Ovary (tissue), 9 donors: ENCODE results near the gene SMAD3. TPM values are rescaled to one million over a fixed set of nuclear protein-coding genes. Genes with fewer than 3 reads are reported as not detected.

Source experiments
- DNase-seq, 5 donors: peaks; one replicate each; pipeline ENCODE4 v3.0.0-alpha.2; 2019 to 2020
- H3K27ac ChIP-seq, 2 donors: fragments of 200-600 bp; one replicate each; pipeline versions ENCODE4 v1.5.1 to v1.8.0; 2019 to 2022
- H3K27me3 ChIP-seq: fragments of 200-600 bp; one replicate; pipeline ENCODE4 v1.8.0; 2022
- H3K36me3 ChIP-seq: fragments of 200-600 bp; sonication (generic); one replicate; pipeline ENCODE4 v1.5.1; 2019
- H3K4me1 ChIP-seq: one replicate; pipeline ENCODE4 v1.8.1; 2013; ENCODE audit warnings: mild to moderate bottlenecking, moderate library complexity; ENCODE audit not compliant: insufficient read depth
- H3K4me3 ChIP-seq: fragments of 200-600 bp; sonication (generic); one replicate; pipeline ENCODE4 v1.5.1; 2017
- H3K9me3 ChIP-seq, 2 donors: fragments of 200-600 bp in 1 of 2; sonication (generic) in 1 of 2; one replicate each; pipeline versions ENCODE4 v1.5.1 to v1.8.1; 2013 to 2019; ENCODE audit warnings: mild to moderate bottlenecking in 1 of 2, moderate library complexity in 1 of 2
- EP300 ChIP-seq: sonication (generic); formaldehyde crosslinking; IDR thresholded peaks from one replicate; pipeline ENCODE4 v1.6.1; 2017; ENCODE audit warnings: antibody characterized with exemption
- POLR2A ChIP-seq: fragments of 450-650 bp; IDR thresholded peaks from one replicate; pipeline ENCODE4 v1.6.1; 2017; ENCODE audit warnings: antibody characterized with exemption, mild to moderate bottlenecking, moderate library complexity
- WGBS, 3 donors: extraction: QIAGEN DNeasy Blood & Tissue Kit in 1 of 3; methylation state at CpG; one replicate each; pipeline versions ENCODE4 v1.1.5 to v1.1.7; 2013 to 2017; 5-methylcytosine and 5-hydroxymethylcytosine counted together
- intact Hi-C, 4 donors: fragments of 100-400 bp; cut with DNase I; formaldehyde crosslinking; loops; one replicate each; pipeline versions ENCODE4 v1.11.0 to v1.15.1; 2022 to 2023
- polyA plus RNA-seq, 2 donors: library from polyadenylated mRNA; stranded (reverse); fragments of 200-250 nt in 1 of 2; fragments of 350-450 nt in 1 of 2; fragmentation: Illumina TruSeq in 1 of 2; extraction: RNeasy Lipid Tissue Mini Kit (QIAGEN cat#74804) in 1 of 2; gene quantifications; one replicate each; pipeline ENCODE4 v1.2.3, GENCODE V29; 2013 to 2014
- total RNA-seq, 7 donors: library from RNA; depleted of rRNA in 2 of 7; stranded (reverse); fragments of >200 nt in 2 of 7; fragmentation: NEBNext Ultra II Directional in 3 of 7; extraction: Animal tissue kit (Norgen Biotek cat#: 25700) in 3 of 7; gene quantifications; one replicate each; pipeline versions ENCODE4 v1.1.0 to v1.2.4, GENCODE V29; 2016 to 2023
- TF ChIP-seq, protein P1 (sequence below), 3 donors: fragments of 450-650 bp in 2 of 3; fragments of 200-600 bp in 1 of 3; IDR thresholded peaks; one replicate each; pipeline versions ENCODE4 v1.5.1 to v1.8.0; 2016 to 2022; ENCODE audit warnings: antibody characterized with exemption in 3 of 3, mild to moderate bottlenecking in 1 of 3
- donor health status: DM: no; HTN: no; CAD: no; lungs with moderate emphysema.
- donor health status: DM: no; HTN: no; CAD: no.
- donor health status: Bipolar disorder and iron deficiency.
- donor health status: DM: yes; HTN: yes; CAD: no.
- donor health status: DM: no; HTN: no; CAD: no.
- donor health status: DM: yes; HTN: yes; CAD: no.

The SMAD3 gene
- total and polyA plus RNA-seq, 9 donors = 18.7 to 78.6 (median 46.0) TPM

DNA sequence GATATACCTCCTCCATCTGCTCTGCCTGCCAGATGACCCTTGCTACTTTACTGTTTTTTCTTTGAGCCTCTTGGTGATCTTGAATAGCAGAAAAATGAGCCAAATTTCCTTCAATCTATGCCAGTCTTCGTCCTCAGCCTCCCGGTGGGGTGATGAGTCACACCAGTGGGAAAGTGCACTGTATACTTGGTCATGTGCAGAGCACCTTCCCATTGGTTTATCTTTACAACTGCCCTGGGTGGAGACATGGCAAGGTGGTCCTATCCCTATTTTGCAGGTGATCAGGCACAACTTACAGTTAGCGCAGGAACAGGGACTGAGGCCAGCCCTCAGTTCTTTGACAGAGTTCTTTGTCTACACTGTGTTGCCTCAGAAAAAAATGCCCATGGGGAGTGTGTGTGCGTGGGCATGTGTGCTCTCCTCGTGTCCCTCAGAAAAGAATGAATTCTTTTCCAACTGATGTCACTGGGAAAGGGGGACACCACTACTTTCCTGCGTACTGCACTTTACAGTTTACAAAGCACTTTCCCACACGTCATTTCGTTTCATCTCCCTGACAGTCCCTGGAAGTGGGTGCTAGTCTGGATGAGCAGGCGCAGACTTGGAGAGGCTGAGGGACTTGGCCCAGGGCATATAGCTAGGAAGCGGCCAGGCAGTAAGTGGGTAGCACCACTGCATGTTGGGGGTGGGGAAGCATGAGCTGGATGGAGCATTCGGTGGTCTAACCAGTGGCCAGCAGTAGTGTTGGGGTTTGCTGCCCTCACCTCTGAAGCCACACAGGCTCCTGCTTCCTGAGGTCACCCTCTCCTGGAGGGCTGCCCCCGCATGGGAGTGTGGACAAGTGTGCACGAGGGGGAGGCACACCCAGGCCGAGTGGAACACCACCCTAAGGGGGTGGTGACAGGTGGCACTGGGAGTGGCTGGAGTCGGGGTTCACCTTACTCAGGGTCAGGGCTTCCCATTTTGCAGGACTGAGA, 24.1 kb downstream of the SMAD3 start:
- H3K9me3 ChIP-seq = no peaks in the 10 kb centered on the region
- H3K4me1 ChIP-seq = peaks cover 49% of the 10 kb centered on the region
- no peak for TF ChIP-seq POLR2A
- TF ChIP-seq, protein P1, sequence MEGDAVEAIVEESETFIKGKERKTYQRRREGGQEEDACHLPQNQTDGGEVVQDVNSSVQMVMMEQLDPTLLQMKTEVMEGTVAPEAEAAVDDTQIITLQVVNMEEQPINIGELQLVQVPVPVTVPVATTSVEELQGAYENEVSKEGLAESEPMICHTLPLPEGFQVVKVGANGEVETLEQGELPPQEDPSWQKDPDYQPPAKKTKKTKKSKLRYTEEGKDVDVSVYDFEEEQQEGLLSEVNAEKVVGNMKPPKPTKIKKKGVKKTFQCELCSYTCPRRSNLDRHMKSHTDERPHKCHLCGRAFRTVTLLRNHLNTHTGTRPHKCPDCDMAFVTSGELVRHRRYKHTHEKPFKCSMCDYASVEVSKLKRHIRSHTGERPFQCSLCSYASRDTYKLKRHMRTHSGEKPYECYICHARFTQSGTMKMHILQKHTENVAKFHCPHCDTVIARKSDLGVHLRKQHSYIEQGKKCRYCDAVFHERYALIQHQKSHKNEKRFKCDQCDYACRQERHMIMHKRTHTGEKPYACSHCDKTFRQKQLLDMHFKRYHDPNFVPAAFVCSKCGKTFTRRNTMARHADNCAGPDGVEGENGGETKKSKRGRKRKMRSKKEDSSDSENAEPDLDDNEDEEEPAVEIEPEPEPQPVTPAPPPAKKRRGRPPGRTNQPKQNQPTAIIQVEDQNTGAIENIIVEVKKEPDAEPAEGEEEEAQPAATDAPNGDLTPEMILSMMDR (IDR thresholded peaks at IDR 0.05) = no peak
- no peak for TF ChIP-seq EP300
- no peak overlapping the region for H3K27ac ChIP-seq
- no peaks in the 10 kb centered on the region for H3K27me3 ChIP-seq
- no peak overlapping the region for H3K4me3 ChIP-seq
- intact Hi-C loops = loop anchor here in 1 of 4 donors (2.0 kb wide), 1 partner anchor 69 kb away; no protein-coding TSS in a partner anchor
- whole genome bisulfite sequencing, 3 donors = 62 to 67% (median 65%) methylated on average over 15 of the region's 15 CpGs
- H3K36me3 ChIP-seq = no peaks in the 10 kb centered on the region
- DNase-seq = no peak

DNA sequence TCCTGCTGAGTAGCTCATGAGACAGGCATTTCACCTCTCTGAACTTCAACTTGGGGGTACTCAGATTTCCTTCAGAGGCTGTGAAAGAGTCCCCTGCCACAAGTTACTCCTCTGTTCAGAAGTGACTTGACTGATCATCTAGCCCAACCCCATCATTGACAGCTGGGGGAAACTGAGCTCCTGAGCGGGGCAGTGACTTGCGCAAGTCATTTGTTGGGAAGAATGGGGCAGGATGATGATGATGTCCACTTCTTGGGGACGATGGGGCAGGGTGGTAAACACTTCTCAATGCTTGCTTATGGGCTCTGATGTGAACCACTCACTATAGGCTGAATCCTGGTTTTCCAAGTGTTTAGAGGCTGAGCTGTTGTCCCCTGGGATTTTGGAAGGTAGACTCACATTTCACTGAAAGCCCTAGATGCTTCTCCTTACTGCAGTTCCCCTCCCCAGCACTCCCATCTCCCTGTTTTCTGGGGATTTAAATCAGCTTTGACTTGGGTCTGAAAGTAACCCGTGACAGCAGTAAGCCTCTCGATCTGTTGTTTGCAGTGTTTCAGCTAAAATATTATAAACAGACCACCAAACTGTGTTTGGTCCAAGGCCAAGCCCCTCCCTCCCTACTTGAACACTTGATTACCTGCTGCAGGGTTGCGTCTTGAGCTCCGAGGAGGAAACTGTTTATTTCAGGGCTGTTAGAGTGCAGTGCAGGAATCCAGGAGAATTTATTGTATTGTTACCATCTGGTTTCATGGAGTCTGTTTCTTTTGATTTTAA, 25.1 kb downstream of the SMAD3 start:
- DNase-seq = no peak
- TF ChIP-seq EP300 (no peak), POLR2A (no peak)
- TF ChIP-seq, protein P1 (IDR thresholded peaks at IDR 0.05) = no peak
- H3K27ac ChIP-seq = no peak overlapping the region
- intact Hi-C loops = no loop called here
- no peaks in the 10 kb centered on the region for H3K27me3 ChIP-seq
- H3K36me3 ChIP-seq = no peaks in the 10 kb centered on the region
- peaks cover 46% of the 10 kb centered on the region for H3K4me1 ChIP-seq
- no peak overlapping the region for H3K4me3 ChIP-seq
- 35 to 40% (median 39%) methylated on average over 7 of the region's 7 CpGs for WGBS, 3 donors
- no peaks in the 10 kb centered on the region for H3K9me3 ChIP-seq

DNA sequence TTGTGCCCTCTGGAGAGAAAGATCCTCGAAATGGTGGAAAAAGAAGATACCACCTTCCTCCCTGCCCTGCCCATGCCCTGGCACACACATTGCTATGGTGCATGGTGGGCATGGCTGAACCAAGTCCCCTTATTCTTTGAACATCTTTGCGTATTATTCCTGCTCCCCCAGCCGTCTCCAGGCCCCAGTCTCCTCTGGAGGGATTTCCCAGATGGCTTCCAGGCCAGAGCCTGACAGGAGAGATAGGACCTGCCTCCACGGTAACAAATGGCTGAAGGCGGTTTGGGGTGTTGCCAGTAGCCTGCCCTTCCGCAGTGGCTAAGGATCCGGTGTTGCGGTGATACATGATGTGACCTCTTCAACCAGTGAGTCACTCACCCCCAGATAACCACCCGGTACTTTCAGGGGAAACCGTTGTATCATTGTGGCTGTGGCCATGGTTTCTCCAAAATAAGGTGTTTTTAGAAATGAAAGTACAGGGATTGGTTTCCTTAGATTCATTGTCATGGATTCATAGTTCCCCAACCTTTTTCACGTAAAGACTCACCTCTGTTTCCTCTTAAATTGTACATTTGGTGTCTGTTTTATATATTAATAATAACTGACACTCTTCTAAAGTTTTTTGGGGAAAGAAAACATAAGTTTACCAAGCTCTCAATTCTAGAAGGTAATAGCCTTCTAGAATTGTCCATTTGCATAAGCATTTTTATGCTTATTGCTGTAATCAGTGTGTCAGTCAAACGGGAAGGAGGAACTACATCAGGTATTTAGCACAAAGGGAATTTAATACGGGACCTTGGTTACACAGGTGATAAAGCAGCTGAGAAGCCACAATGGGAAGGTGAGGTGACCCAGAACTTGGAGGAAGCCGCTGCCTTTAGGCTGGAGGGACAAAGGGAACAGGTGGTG, 25.9 kb downstream of the SMAD3 start:
- peak; percentile 70 to 77 (median 73) for DNase-seq
- Histone ChIP-seq H3K4me1 (peaks cover 41% of the 10 kb centered on the region), H3K9me3 (no peaks in the 10 kb centered on the region), H3K36me3 (no peaks in the 10 kb centered on the region), H3K27ac (no peak overlapping the region), H3K27me3 (no peaks in the 10 kb centered on the region), H3K4me3 (no peak overlapping the region)
- intact Hi-C loops = no loop called here
- TF ChIP-seq POLR2A (no peak), EP300 (no peak)
- TF ChIP-seq, protein P1 (IDR thresholded peaks at IDR 0.05) = no peak
- WGBS, 3 donors = 24 to 35% (median 28%) methylated on average over 14 of the region's 14 CpGs
